ENCODE data around the gene GAS7. TPM values are rescaled to one million over a fixed set of nuclear protein-coding genes. Genes with fewer than 3 reads are reported as not detected.
"Not testable (repeated sequence)": the region's sequence is repeated elsewhere in the genome, so short reads cannot be mapped to it uniquely, and the experiment has no call there.

The GAS7 gene
- total RNA-seq, 2 experiments from 2014 or later, result 0.27 to 0.44 TPM

GRCh38 chr17:10096596-10096995 lies 101.8 kb downstream of the GAS7 start:
- H3K27ac Mint-ChIP-seq, result no peak overlapping the region
- ChIA-PET CTCF (no interaction called here), POLR2A (no interaction called here)
- peaks cover 3% of the 10 kb centered on the region for H3K27me3 Mint-ChIP-seq
- no peaks in the 10 kb centered on the region for H3K36me3 Mint-ChIP-seq (ENCODE audit: low read depth)
- H3K4me1 Mint-ChIP-seq, result no peaks in the 10 kb centered on the region
- no peak for DNase-seq
- no peak overlapping the region for H3K4me3 Mint-ChIP-seq
- peaks cover 5% of the 10 kb centered on the region for H3K9me3 Mint-ChIP-seq

GRCh38 chr17:10095295-10095694 lies 103.1 kb downstream of the GAS7 start:
- DNase-seq; H3K4me1 Mint-ChIP-seq; CTCF ChIA-PET; H3K9me3 Mint-ChIP-seq; H3K27me3 Mint-ChIP-seq; H3K36me3 Mint-ChIP-seq (ENCODE audit: low read depth); H3K4me3 Mint-ChIP-seq; H3K27ac Mint-ChIP-seq; POLR2A ChIA-PET: not testable (repeated sequence)

- Mint-ChIP-seq H3K9me3 (peaks cover 5% of the 10 kb centered on the region), H3K4me1 (no peaks in the 10 kb centered on the region), H3K27me3 (peaks cover 6% of the 10 kb centered on the region), H3K4me3 (no peak overlapping the region), H3K36me3 (ENCODE audit: low read depth) (no peaks in the 10 kb centered on the region), H3K27ac (no peak overlapping the region)
- POLR2A ChIA-PET, result no interaction called here
- DNase-seq, result no peak
- CTCF ChIA-PET, result no interaction called here
Observed at GRCh38 chr17:10094797-10095196, 103.6 kb downstream of the GAS7 start.

DNA sequence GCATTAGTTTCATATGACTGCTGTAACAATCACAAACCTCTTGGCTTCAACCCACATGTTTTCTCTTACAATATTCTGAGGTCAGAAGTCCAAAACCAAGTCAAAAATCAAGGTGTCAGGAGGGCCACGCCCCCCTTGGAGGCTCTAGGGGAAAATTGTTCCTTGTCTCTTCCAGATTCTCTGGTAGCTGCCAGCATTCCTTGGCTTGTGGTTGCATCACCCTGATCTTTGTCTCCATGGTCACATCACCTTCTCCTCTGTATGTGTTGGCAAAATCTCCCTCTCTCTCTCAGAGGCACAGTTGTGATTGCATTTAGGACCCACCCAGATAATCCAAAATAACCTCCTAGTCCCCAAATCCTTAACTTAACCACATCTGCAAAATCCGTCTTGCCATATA lies 105.8 kb downstream of the GAS7 start:
- Mint-ChIP-seq H3K4me1 (no peaks in the 10 kb centered on the region), H3K36me3 (ENCODE audit: low read depth) (no peaks in the 10 kb centered on the region), H3K27me3 (peaks cover 6% of the 10 kb centered on the region), H3K4me3 (no peak overlapping the region), H3K9me3 (peaks cover 5% of the 10 kb centered on the region), H3K27ac (no peak overlapping the region)
- ChIA-PET CTCF (no interaction called here), POLR2A (no interaction called here)
- DNase-seq, result no peak

DNA sequence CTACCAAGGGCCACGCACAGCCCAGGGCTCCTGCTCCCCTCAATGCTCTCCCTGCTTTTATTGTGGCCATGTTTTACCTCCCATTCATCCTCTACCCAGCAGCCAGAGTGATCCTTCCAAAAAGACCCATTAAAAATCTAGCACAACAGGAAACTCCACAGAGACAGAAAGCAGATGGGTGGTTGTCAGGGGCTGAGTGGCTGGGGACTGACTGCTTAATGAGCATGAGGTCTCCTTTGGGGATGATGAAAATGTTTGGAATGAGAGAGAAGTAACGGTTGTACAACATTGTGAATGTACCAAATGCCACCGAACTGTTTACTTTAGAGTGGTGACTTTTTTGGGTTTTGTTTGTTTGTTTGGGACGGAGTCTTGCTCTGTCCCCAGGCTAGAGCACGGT lies 107.4 kb downstream of the GAS7 start:
- no peak overlapping the region for H3K27ac Mint-ChIP-seq
- H3K4me1 Mint-ChIP-seq, result no peaks in the 10 kb centered on the region
- no peaks in the 10 kb centered on the region for H3K36me3 Mint-ChIP-seq (ENCODE audit: low read depth)
- DNase-seq, result no peak
- ChIA-PET CTCF (no interaction called here), POLR2A (no interaction called here)
- H3K27me3 Mint-ChIP-seq, result peaks cover 6% of the 10 kb centered on the region
- H3K9me3 Mint-ChIP-seq, result peaks cover 5% of the 10 kb centered on the region
- H3K4me3 Mint-ChIP-seq, result no peak overlapping the region

GRCh38 chr17:10089196-10089804 lies 109.1 kb downstream of the GAS7 start:
- H3K9me3 Mint-ChIP-seq, result peaks cover 5% of the 10 kb centered on the region
- POLR2A ChIA-PET, result no interaction called here

GRCh38 chr17:10088444-10088843 lies 110.0 kb downstream of the GAS7 start:
- ChIA-PET CTCF (interaction anchor here (0.6 kb wide), 1 partner anchor 30 kb away, joined by 3 read pairs; no protein-coding TSS in a partner anchor), POLR2A (no interaction called here)
- Mint-ChIP-seq H3K27me3 (peaks cover 6% of the 10 kb centered on the region), H3K9me3 (peaks cover 9% of the 10 kb centered on the region), H3K36me3 (ENCODE audit: low read depth) (no peaks in the 10 kb centered on the region), H3K4me3 (no peak overlapping the region), H3K27ac (no peak overlapping the region), H3K4me1 (no peaks in the 10 kb centered on the region)
- no peak for DNase-seq

More at GRCh38 chr17:10089196-10089804, 109.1 kb downstream of the GAS7 start:
- Mint-ChIP-seq H3K4me1 (no peaks in the 10 kb centered on the region), H3K36me3 (ENCODE audit: low read depth) (no peaks in the 10 kb centered on the region), H3K4me3 (no peak overlapping the region), H3K27me3 (peaks cover 6% of the 10 kb centered on the region), H3K27ac (no peak overlapping the region)
- CTCF ChIA-PET, result no interaction called here
- no peak for DNase-seq

DNA sequence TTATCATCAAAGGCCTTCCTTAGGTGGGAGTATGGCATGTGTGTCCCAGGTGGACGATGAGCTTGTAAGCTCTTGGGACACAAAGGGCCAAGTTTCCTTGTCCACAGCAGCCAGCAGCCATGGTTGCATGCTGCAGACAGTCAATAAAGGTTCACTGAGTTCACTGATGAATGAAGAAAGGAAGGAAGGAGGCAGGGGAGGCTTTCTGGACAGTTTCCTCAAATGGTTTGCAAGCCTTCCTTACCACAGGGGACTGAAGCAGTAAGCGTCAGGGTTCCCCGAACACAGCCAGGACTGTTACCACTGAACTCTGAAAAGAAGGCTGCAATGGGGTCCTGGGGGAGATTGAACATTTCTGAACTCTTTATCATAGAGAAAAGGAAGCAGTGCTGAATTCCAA lies 111.1 kb downstream of the GAS7 start:
- ChIA-PET CTCF (interaction anchor here (1.6 kb wide), 1 partner anchor 9 kb away, joined by 3 read pairs; no protein-coding TSS in a partner anchor), POLR2A (no interaction called here)
- peaks cover 12% of the 10 kb centered on the region for H3K9me3 Mint-ChIP-seq
- DNase-seq, result no peak
- H3K36me3 Mint-ChIP-seq (ENCODE audit: low read depth), result no peaks in the 10 kb centered on the region
- H3K4me1 Mint-ChIP-seq, result no peaks in the 10 kb centered on the region
- H3K4me3 Mint-ChIP-seq, result no peak overlapping the region
- H3K27me3 Mint-ChIP-seq, result peaks cover 6% of the 10 kb centered on the region
- no peak overlapping the region for H3K27ac Mint-ChIP-seq

GRCh38 chr17:10083864-10084263 lies 114.5 kb downstream of the GAS7 start:
- Mint-ChIP-seq H3K27me3 (no peaks in the 10 kb centered on the region), H3K9me3 (peaks cover 9% of the 10 kb centered on the region), H3K36me3 (ENCODE audit: low read depth) (no peaks in the 10 kb centered on the region), H3K27ac (no peak overlapping the region), H3K4me3 (no peak overlapping the region), H3K4me1 (peaks cover 4% of the 10 kb centered on the region)
- ChIA-PET POLR2A (no interaction called here), CTCF (no interaction called here)
- DNase-seq, result no peak

DNA sequence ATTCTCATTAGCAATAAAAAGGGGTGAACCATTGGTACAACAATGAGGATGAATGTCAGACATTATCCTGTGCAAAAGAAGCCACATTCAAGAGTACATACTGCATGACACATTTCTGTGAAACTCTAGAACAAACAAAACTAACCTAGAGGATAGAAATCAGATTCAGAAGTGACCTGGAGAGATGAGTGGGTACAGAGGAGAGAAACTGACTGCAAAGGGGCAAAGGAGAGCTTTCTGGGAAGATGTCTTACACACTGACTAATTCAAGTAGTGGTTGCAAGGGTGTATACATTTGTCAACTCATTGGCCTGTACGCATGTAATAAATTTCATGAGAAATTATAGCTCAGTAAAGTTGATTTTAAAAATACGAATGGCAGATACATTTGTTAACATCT lies 115.6 kb downstream of the GAS7 start:
- Mint-ChIP-seq H3K27me3 (no peaks in the 10 kb centered on the region), H3K4me3 (no peak overlapping the region), H3K4me1 (peaks cover 4% of the 10 kb centered on the region), H3K27ac (no peak overlapping the region), H3K9me3 (peaks cover 9% of the 10 kb centered on the region), H3K36me3 (ENCODE audit: low read depth) (no peaks in the 10 kb centered on the region)
- ChIA-PET POLR2A (no interaction called here), CTCF (no interaction called here)
- no peak for DNase-seq

DNA sequence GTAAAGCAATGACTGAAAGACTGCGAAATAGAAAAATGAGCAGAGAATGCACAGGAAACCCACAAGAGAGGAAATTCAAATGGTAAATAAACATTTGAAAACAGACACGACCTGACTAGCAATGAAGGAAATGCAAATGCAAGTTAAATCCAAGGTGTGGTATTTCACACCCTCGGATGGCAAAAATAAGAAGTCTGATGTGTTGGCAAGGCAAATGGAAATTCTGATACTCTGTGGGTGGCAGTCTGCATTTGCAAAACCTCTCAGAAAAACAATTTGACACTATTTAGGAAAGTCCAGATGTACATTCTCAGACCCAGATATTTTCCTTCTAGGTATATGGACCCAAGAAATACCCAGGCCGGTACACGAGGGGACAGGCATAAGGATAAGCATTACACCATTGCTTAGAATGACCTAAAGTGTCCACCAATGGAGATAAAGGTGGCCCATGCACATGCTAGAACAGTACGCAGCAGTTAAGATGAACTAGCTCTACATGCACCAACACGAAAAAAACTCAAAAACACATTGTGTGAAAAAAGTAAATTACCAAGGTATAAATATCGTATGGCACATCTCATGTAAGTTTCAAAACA lies 116.7 kb downstream of the GAS7 start:
- POLR2A ChIA-PET, result no interaction called here
- H3K9me3 Mint-ChIP-seq, result peaks cover 9% of the 10 kb centered on the region
- CTCF ChIA-PET, result no interaction called here
- no peak overlapping the region for H3K4me3 Mint-ChIP-seq
- H3K27ac Mint-ChIP-seq, result no peak overlapping the region
- DNase-seq, result no peak
- no peaks in the 10 kb centered on the region for H3K27me3 Mint-ChIP-seq
- no peaks in the 10 kb centered on the region for H3K36me3 Mint-ChIP-seq (ENCODE audit: low read depth)
- H3K4me1 Mint-ChIP-seq, result peaks cover 5% of the 10 kb centered on the region

DNA sequence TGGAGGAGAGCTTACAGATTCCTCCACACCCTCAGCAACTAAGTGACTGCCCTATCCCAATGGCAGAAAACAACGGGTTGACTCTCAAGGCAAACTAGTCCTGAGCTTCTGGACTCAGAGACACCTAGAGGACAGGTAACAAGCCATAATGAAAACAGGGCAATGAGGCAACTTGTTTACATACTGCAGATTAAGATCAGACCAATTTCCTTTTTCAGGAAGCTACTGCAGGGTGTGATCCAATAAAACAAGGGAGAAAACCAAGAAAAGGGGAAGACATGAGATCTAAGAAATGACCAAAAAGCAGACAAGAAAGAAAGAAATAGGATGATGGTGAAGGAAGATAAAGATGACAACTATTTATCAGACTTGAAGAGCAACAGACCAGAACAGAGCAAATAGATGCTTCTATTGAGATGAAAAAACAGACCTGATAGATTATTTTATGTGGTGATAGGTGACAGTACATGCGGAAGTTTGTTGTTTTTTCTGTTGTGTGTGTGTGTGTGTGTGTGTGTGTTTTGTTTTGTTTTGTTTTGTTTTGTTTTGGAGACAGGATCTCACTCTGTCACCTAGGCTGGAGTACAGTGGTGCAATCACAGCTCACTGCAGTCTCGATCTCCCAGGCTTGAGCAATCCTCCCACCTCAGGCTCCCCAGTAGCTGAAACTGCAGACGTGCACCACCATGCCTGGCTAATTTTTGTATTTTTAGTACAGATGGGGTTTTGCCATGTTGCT lies 120.7 kb downstream of the GAS7 start:
- H3K27ac Mint-ChIP-seq, result no peak overlapping the region
- ChIA-PET CTCF (interaction anchor here (1.3 kb wide), 1 partner anchor 9 kb away, joined by 3 read pairs; no protein-coding TSS in a partner anchor), POLR2A (no interaction called here)
- H3K4me1 Mint-ChIP-seq, result peaks cover 5% of the 10 kb centered on the region
- H3K36me3 Mint-ChIP-seq (ENCODE audit: low read depth), result no peaks in the 10 kb centered on the region
- no peaks in the 10 kb centered on the region for H3K27me3 Mint-ChIP-seq
- no peak for DNase-seq
- peaks cover 1% of the 10 kb centered on the region for H3K9me3 Mint-ChIP-seq
- H3K4me3 Mint-ChIP-seq, result no peak overlapping the region

GRCh38 chr17:10075919-10076318 lies 122.5 kb downstream of the GAS7 start:
- ChIA-PET POLR2A (no interaction called here), CTCF (interaction anchor here (1.0 kb wide), 1 partner anchor 28 kb away, joined by 3 read pairs; no protein-coding TSS in a partner anchor)
- no peaks in the 10 kb centered on the region for H3K27me3 Mint-ChIP-seq

More at GRCh38 chr17:10075919-10076318, 122.5 kb downstream of the GAS7 start:
- Mint-ChIP-seq H3K27ac (no peak overlapping the region), H3K4me1 (peaks cover 2% of the 10 kb centered on the region), H3K4me3 (no peak overlapping the region), H3K36me3 (ENCODE audit: low read depth) (no peaks in the 10 kb centered on the region), H3K9me3 (no peaks in the 10 kb centered on the region)
- no peak for DNase-seq
